Bone marrow (tissue), 2 donors: ENCODE measurements around the gene PLIN5.

Source experiments
- DNase-seq, 2 donors: peaks; one replicate each; lab custom pipeline; 2025; lab: John Stamatoyannopoulos, UW

PLIN5 gene

DNA sequence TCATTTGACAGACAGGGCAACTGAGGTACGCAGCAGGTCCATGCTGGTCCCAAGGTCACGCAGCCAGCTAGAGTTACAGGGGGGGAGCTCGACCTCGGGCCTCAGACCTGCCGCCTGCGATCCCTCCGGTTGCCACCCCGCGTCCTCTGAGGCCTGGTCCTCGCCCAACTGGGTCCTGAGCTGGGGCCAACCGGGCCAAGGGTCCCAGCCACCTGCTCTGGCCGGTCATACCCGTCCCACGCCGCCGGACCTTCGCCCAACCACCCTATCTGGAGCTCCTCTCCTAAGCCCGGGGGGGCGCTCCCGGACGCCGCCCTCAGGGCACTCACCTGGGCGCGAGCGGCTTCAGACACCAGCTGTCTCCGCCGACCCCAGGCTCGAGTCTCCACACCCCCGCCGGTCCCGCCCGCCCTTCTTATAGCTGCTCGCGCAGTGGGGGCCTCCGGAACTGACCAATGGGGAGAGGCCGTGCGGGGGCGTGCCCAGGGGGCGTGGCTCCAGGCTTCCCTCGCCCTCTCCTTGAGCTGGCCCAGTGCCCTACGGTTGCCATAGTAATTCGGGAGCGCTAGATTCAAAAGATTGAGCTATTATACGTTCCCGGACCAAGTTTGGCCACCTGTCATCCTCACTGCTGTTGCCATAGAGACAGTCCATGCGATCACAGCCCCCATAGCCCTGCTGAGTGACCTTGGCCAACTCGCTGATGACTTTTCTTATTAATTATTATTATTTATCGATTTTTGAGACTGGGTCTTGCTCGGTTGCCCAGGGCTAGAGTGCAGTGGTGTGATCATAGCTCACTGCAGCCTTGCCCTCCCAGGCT is at the start of gene PLIN5:
PLIN5 (minus strand) TSS at position 389 of the 823 bp plus-strand sequence. CDS start 1,150 bp downstream, outside the sequence.
- peak in 1 of 2 donors; percentile 33 for DNase-seq

DNA sequence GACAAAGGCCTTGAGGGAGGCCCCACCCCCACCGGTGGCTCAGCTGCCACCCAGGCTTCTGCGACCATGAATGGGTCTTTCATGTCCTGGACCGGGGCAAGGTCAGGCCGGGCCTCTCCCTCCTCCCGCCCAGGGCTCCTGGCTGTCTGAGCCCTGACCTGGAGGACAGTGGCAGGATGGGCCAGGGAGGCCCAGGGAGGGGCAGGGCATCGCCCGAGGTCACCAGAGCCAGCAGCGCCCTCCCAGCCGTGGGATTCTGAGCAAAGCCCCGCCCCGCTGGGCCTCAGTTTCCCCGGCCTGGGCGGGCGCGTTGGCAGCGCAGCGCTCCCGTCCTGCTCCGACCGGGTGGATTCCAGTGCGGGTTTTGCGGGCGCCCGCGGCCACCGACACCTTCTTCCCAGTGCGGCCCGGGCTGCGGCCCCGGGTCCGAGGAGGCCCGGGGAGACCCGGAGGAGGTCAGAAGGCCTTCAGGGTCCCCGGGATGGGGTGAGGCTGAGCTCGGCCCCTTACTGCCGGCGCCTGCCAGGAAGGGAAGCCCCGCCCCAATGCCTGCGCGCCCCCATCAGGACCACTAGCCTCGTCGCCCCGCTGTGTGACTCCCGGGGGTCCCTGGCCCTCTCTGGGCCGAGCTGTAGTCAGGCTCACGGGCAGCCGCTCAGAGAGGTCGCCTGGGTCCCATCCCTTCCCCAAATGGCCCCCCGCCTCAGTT is 49.1 kb upstream of the PLIN5 start:
- DNase-seq = no peak

- DNase-seq = no peak
These were observed 48.2 kb upstream of the PLIN5 start for GRCh38 chr19:4582980-4583842.

DNA sequence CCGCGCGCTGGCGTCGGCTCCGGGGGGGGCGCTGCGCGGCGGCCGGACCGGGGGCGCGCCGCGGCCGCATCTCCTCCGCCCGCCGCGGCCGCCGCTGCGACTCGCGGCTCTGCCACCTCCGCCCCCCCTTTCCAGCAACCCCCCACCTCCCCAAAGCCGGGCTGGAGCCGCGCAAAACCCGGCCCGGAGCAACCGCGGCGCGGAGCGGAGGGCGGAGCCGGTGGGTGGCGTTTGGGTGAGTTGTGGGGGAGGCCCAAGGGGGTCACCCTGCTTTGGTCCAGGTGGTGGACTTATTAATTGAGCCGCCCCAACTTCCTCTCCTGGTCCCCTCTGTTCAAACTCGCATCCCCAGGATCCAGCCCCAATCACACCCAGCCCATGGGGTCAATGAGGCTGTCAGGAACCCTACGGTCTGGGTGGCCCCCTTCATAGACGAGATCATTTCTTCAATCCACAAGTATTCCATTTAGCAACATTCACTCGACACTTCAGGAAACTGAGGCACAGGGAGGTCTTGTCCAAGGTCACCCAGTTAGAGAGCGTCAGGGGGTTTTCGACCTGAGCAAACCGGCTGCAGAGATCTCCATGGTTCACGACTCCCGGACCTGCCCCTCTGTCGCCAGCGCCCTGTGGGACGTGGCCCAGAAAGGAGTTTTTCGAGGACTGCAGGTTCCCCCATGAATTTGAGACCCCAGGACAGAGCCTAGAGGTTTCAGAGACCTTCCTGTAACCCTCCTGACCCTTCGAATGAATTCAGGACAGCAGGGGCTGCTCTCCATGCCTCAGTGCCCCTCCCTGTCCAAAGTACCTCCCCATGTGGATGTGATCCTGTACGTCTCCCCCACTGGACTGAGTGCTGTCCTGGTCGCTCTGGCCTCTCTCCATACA is 46.9 kb upstream of the PLIN5 start:
- no peak for DNase-seq

DNA sequence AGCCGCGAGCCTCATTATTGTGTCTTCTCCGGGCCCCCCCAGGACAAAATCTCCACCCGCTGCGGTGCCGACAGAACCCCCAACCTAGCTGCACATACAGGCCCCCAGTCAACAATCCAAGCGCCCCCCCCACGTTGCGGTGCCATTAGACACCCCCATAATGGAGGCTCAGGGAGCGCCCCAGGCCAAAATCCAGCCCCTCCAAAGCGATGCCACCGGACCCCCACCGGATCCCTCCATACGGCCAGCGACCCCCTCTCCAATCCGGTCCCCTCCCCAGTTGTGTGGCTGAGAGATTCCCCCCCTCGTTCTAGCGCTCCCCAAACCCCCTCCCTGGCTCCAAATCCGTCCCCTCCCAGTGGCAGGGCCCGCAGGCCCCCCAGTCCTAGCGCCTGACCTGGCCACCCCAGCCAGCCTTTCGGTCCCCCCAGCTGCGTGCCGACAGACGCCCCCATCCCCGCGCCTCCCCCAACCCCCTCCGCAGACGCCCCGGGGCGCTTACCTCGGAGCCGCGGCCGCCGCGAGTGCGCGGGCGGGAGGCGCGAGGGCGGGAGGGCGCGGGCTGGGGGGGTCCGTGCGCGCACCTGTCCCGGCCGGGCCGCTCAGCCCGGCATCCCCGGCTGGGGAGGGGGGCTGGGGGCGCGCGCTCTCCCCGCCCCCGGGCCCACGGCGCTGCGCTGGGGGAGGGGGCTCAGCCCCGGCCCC is 46.1 kb upstream of the PLIN5 start:
- DNase-seq = no peak

DNA sequence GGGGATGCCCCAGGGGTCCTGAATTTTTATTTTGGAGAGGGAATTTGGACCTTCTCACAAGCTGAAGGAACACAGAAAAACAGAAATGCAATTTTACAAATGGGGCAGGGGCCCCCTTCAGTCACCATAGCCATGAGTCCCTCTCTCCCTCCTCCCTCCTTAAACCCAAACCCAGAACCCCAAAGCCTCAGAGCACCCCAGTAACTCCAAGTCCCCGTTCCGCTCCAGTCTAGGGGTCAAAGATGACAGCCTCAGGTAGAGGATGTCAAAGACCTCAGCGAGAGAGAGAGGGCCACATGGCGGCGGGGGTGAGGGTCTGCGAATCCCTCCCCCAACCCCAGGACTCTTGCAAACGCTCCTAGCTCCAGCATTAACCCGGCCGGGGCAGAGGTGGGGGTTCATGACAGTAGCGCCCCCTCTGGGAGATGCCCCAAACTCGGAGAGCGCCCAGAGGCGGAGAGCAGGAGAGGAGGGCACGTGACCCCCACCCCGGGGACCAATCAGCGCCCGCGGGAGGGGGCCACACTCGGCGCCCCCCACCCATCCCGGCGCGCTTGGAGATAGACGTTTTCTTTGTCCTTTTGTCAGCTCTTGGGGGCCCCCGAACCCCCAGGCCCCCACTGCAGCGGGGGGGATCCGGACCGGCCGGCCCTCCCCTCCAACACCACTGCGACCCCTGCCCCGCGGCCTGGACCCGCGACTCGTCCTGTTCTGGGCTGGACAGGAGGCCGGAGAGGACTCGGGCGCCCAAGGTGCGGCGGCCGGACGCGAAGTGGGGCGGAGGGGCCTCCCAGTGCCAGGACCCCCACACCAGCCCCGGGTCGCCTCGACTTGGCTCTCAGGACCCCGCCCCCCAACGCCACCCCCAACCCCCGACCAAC is 45.2 kb upstream of the PLIN5 start:
- DNase-seq = no peak

DNA sequence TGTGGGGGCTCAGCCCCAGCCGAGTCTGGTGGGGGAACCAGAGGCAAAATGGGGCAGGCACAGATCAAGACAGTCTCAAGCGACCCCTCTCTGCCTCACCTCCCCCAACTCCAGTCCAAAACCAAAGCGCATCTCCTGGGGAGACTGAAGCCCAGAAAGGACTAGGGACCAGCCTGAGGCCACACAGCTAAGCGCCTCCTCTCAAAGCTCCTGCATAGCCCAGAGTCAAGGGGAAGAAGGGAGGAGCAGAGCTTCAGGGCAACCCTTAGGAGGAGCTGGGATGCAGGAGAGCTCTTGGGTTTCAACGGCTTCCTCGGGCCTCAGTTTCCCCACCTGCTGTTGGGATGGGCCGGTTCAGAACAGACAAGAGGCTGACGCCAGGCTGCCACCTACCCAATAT is 44.4 kb upstream of the PLIN5 start:
- no peak for DNase-seq

DNA sequence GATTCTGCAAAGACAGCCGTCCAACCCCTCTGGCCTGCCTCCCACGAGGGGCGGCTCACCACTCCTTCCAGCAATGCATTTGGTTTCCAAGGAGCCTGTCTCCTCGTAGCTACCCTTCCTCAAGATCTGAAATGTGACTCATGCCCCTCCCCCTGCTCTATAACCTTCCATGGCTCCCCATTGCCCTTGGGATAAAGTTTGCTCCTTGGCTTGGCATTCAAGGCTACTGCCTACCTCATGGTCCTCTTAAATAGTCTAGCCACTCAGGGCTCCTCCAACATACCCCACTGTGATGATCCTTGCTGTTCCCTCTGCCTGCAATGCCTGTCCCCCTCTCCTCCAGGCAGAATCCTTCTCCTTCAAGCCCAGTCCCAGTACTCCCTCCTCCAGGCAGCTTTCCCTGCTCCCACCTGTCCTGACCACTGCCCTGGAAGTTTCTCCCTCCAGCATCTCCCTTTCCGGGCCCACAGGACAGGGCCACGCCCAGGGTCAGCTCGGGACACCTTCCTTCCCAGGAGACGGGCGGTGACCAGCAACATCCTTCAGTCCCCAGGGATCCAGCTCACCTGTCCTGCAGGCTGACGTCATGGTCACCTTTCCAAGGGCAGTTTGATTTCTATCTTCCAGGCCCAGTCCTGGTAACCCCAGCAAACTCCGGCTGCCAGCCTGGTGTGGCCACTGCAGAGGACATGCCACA is 43.7 kb upstream of the PLIN5 start:
- no peak for DNase-seq

DNA sequence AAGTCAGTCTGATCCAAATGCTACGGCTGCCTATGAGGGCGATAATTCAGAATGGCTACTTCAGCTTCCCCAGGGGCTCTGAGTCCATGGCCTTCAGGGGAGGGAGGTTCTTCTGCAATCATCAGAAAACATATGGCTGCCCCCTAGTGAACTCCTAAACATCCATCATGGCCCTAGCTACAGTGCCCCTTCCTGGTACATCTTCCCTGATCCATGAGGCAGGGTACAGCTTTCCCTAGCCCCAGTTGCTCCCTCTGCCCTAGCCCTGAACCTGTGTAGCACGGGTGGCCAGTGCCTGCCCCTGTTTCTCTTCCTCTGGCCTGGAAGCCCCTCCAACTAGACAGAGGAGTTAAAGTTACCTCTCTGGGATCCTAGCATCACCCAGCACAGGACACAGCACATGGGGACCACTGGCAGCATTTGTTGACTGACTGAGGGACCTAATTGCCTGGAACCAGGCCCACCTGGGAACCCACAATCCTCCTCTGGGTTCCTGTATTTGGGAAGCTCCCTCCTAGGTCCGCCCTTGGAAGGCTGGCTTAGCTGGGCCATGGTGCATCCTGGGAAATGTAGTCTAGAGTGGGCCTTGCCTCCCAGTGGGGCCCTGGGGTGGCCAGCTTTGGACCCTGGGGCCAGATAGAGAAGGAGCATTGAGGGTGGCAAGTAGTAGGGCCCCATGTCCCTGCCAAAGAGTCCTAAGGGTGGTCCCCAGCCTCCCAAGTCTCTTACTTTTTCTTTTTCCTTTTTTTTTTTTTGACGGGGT is 42.2 kb upstream of the PLIN5 start:
- DNase-seq = no peak

DNA sequence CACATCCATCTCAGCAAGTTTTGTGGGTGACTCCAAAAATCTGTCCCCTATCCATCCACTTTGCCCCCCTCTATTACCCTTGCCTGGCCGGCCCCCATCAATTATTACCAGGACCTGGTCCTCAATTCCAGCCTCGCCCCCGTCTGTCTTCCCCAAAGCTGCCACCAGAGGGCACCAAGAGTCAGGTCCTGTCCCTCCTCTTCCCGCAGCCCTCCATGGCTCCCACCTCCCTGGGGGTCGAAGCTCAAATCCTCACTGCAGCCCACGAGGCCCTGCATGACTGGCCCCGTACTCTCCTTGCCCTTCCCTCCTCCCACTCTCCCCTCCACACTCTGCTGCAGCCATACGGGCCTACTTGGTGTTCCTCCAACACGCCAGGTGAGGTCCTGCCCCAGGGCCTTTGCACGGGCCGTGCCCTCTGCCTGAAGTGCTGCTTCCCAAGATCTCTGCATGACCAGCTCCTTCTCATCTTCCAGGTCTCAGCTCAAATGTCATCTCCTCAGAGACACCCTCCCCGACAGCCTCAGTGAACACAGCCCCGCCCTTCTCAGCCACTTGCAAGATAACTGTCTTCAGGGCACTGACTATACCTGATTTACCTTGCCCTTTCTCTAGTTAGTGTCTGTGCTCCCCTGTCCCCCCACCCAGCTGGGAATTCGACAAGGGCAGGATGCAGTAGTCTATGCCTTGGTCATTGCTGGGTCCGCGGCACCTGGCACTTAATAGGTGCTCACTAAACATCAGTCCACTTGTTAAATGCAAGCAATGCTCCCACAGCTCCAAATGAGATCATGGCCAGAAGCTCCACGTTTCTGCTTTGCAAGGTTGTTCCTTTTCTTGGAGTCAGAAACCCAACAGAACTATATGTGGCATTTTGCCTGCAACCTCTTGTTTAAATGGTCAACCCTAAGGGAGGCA is 41.3 kb upstream of the PLIN5 start:
- peak; percentile 28 to 48 for DNase-seq

DNA sequence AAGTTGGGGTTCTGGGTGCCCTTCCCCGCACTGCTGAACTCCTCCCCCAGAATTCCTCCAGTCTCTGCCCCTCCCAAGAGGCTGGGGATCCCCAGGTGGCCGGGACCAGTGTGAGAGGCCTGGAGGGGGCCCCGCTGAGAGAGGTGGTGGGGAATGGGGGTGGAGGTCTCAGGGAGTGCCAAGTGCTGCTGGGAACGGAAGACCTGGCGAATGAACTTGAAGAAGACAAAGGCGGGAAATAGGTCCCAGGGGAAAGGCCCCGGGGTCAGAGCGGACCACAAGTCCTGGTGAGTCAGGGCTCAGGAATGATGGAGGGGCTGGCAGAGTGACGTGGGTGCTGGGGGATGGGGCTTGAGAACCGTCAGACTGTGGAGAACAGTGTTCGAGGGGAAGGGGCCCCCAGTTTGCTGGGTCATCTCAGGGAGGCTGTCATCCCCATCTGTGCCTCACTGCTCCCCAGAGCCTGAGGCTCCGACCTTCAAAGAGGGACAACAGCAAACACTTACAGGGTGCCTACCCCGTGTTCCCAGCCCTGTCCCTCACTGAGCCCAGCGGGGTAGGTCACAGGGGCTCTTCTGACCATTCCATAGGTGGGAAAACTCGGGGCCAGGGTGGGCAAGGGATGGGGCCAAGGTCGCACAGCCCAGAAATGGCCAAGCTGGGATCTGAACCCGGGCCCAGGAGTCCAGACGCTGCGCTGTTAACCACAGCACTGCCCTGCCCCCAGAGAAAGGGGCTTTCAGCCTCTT is 40.4 kb upstream of the PLIN5 start:
- DNase-seq = peak in 1 of 2 donors; percentile 26

GRCh38 chr19:4573682-4574081 is 38.7 kb upstream of the PLIN5 start:
- DNase-seq = no peak

- DNase-seq = no peak
These were observed 36.4 kb upstream of the PLIN5 start for GRCh38 chr19:4571305-4571917.

DNA sequence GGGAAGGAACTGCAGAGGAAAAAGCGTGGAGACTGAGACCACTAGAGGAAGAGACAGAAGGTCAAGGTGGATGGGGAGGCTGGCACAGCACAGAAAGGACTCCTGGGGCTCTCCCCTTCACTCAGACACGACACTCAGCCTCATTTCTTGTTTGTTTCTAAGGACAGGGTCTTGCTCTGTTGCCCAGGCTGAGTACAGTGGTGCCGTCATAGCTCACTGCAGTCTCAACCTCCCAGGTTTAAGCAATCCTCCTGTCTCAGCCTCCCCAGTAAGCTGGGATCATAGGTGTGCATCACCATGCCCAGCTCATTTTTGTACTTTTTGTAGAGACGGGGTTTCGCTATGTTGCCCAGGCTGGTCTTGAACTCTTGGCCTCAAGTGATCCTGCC is 35.9 kb upstream of the PLIN5 start:
- DNase-seq = no peak

DNA sequence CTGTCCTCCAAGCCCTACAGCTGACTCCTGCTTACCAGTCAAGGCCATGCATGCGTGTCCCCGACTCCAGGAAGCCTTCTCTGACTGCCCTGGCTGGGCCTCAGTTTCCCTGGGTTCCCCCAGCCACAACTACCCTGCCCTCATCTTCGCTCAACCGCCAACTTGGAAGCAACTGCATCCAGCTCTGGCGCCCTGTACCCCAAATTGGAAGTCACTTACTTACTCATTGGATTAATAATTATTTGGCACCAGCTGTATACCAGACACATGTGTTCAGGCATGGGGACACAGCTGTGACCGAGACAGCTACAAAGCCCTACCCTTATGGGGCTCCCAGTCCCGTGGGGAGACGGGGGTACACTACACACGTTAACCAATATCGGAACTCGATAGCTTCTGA is 35.4 kb upstream of the PLIN5 start:
- DNase-seq = no peak

- DNase-seq = peak in 1 of 2 donors; percentile 10
These were observed 33.9 kb upstream of the PLIN5 start for GRCh38 chr19:4568886-4569285.
